Stimulated activated effector memory CD8-positive, alpha-beta T cell treated with anti-CD3 and anti-CD28 coated beads, Interleukin-12 subunit alpha, Interleukin-12 subunit beta, amount 100 ng/mL, for 72 hours (primary cell): Measurements from ENCODE around the gene IL1RAPL2.

Experiments
- ATAC-seq: fragments of 150-1000 bp; cut with Tn5 transposase; 2 replicates; pipeline ENCODE4 v1.10.0; 2021
- DNase-seq, 2 donors: peaks; one replicate each; pipeline ENCODE4 v3.0.0; 2021 to 2022; ENCODE audit warnings: low spot score in 2 of 2
- H3K27ac Mint-ChIP-seq: one replicate; pipeline ENCODE4 v1.8.0; 2022; ENCODE audit warnings: mild to moderate bottlenecking, mixed read lengths
- H3K36me3 Mint-ChIP-seq: one replicate; pipeline ENCODE4 v1.8.0; 2022; ENCODE audit warnings: mild to moderate bottlenecking, mixed read lengths
- H3K4me1 Mint-ChIP-seq: one replicate; pipeline ENCODE4 v1.8.0; 2022; ENCODE audit warnings: mixed read lengths
- H3K4me3 Mint-ChIP-seq: one replicate; pipeline ENCODE4 v1.8.0; 2022; ENCODE audit warnings: mild to moderate bottlenecking, mixed read lengths
- H3K9me3 Mint-ChIP-seq: one replicate; pipeline ENCODE4 v1.8.0; 2022; ENCODE audit warnings: mixed read lengths

The IL1RAPL2 gene

DNA sequence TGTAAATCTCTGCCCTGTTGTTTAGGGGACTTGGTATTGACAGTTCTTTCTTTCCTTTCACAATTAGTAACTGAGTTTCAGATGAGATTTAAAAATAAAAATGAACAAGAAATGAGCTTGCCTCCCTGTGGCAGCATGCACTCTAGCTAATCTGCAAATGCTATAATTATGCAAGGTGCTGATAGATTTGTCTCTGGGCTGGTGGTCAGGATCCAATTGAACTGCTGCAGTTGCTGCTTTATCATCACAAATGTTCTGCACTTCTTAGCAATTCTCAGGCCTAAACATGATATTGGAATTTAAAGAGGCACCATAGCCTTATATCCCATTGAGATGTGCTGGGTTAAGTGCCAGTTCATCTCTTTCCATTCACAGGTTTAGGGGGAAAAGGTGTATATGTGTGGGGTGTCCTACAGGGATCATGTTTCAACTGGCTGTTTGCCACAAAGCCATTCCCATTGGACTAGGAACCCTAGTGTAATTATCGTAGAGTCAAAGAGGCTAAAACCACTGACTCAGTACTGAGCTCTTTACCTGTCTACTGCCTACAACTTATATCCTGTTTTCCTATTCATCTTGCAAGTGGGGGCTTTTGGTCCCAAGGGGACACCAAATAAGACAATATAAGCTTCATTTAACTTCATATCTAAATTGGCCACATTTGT is 914.8 kb downstream of the IL1RAPL2 start:
- Mint-ChIP-seq H3K4me3 (no peak overlapping the region), H3K9me3 (peaks cover 15% of the 10 kb centered on the region), H3K27ac (no peak overlapping the region), H3K36me3 (no peaks in the 10 kb centered on the region), H3K4me1 (no peaks in the 10 kb centered on the region)
- ATAC-seq (no peak), DNase-seq (no peak)

GRCh38 chrX:105483011-105483410 is 917.0 kb downstream of the IL1RAPL2 start:
- no peak overlapping the region for H3K27ac Mint-ChIP-seq
- DNase-seq: no peak
- no peaks in the 10 kb centered on the region for H3K4me1 Mint-ChIP-seq
- no peaks in the 10 kb centered on the region for H3K36me3 Mint-ChIP-seq
- no peak overlapping the region for H3K4me3 Mint-ChIP-seq
- peaks cover 15% of the 10 kb centered on the region for H3K9me3 Mint-ChIP-seq
- ATAC-seq: no peak

- H3K4me3 Mint-ChIP-seq: no peak overlapping the region
- no peaks in the 10 kb centered on the region for H3K4me1 Mint-ChIP-seq
- H3K9me3 Mint-ChIP-seq: peaks cover 6% of the 10 kb centered on the region
- no peak for DNase-seq
- H3K27ac Mint-ChIP-seq: no peak overlapping the region
- ATAC-seq: no peak
- no peaks in the 10 kb centered on the region for H3K36me3 Mint-ChIP-seq
These were observed 922.7 kb downstream of the IL1RAPL2 start for GRCh38 chrX:105488716-105489115.

DNA sequence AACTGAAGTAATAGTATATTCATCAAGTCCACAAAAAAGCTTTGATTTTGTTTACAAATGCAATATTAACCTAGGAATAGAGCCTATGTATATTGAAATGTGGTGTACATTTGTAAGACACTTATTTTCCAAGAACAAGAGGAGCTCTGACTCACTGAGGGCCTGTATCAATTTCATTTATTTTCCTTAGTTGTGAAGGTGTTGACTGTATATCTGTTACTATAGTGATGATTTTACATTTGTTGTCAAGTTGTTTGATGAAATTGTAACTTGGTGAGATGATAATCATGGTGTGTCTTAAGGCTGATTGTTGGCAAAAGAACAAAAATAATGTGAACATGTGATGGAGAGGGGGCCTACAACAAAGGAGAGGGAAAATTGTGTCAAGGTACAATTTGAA is 929.4 kb downstream of the IL1RAPL2 start:
- H3K27ac Mint-ChIP-seq: no peak overlapping the region
- no peak for ATAC-seq
- H3K9me3 Mint-ChIP-seq: no peaks in the 10 kb centered on the region
- H3K36me3 Mint-ChIP-seq: no peaks in the 10 kb centered on the region
- no peaks in the 10 kb centered on the region for H3K4me1 Mint-ChIP-seq
- no peak for DNase-seq
- H3K4me3 Mint-ChIP-seq: no peak overlapping the region

DNA sequence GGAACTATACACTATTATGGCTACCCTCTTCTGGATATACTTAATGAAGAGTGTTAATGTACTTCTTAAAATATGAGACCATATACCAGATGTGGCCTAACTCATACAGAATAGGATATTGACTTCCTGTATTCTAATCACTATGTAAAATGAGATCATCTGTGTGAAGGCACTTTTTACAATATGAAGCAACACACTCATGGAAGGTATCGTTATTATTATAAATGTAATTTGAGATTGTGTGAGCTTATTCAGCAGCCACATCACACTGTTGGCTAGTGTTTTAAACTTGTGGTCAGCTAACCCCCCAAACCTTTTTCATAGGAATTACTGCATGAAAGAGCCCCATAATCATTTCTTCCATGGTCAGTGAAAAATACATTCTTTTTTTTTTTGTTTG is 936.3 kb downstream of the IL1RAPL2 start:
- no peak overlapping the region for H3K4me3 Mint-ChIP-seq
- H3K4me1 Mint-ChIP-seq: no peaks in the 10 kb centered on the region
- H3K9me3 Mint-ChIP-seq: peaks cover 3% of the 10 kb centered on the region
- H3K27ac Mint-ChIP-seq: no peak overlapping the region
- H3K36me3 Mint-ChIP-seq: no peaks in the 10 kb centered on the region
- ATAC-seq (no peak), DNase-seq (no peak)

DNA sequence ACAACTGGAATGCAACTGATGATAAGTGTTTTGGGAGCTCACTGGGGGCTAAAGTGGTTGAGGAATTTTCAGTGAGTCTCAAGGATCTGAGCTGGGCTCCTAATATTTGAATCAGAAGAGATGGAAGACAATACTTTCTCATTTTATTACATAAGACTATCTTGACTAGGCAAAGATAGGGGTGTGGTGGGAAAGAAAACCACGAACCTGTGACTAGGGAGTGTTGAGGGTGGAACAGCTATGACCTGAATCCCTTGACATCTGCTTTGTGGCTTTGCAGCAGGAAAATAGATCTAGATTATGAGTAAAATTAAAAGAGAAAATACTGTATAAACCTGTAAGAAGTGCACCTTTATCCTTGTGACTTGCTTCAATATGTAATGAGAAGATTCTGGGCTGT is 949.6 kb downstream of the IL1RAPL2 start:
- H3K36me3 Mint-ChIP-seq: no peaks in the 10 kb centered on the region
- H3K4me1 Mint-ChIP-seq: no peaks in the 10 kb centered on the region
- H3K4me3 Mint-ChIP-seq: no peak overlapping the region
- DNase-seq (no peak), ATAC-seq (no peak)
- H3K27ac Mint-ChIP-seq: no peak overlapping the region
- H3K9me3 Mint-ChIP-seq: peaks cover 12% of the 10 kb centered on the region

GRCh38 chrX:105526431-105526830 is 960.4 kb downstream of the IL1RAPL2 start:
- H3K27ac Mint-ChIP-seq: no peak overlapping the region
- H3K36me3 Mint-ChIP-seq: no peaks in the 10 kb centered on the region
- DNase-seq (no peak), ATAC-seq (no peak)
- H3K4me3 Mint-ChIP-seq: no peak overlapping the region
- peaks cover 3% of the 10 kb centered on the region for H3K9me3 Mint-ChIP-seq
- no peaks in the 10 kb centered on the region for H3K4me1 Mint-ChIP-seq

DNA sequence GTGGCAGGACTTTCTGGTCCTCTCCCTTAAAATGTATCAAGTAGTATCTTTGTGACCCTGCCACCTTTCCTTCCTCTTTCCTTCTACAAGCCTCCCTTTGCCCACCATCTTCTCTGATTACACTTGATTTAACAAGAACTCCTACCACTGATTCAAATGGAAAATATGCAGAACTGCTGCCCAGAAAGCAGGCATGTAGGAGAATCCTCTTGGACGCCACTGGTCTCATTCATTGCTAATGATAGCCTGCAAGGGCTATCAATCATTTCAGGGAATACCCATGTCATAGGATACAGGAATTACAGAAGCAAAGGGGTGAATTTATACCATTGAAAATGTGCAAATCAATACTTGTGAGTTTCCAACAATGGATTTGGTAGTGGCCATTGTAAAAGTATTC is 961.8 kb downstream of the IL1RAPL2 start:
- no peaks in the 10 kb centered on the region for H3K4me1 Mint-ChIP-seq
- H3K36me3 Mint-ChIP-seq: no peaks in the 10 kb centered on the region
- H3K9me3 Mint-ChIP-seq: peaks cover 3% of the 10 kb centered on the region
- no peak overlapping the region for H3K27ac Mint-ChIP-seq
- ATAC-seq (no peak), DNase-seq (no peak)
- H3K4me3 Mint-ChIP-seq: no peak overlapping the region

GRCh38 chrX:105533951-105534350 is 968.0 kb downstream of the IL1RAPL2 start:
- Mint-ChIP-seq H3K9me3 (peaks cover 6% of the 10 kb centered on the region), H3K4me3 (no peak overlapping the region), H3K27ac (no peak overlapping the region), H3K36me3 (no peaks in the 10 kb centered on the region), H3K4me1 (no peaks in the 10 kb centered on the region)
- ATAC-seq (no peak), DNase-seq (no peak)

GRCh38 chrX:105543283-105543682 is 977.3 kb downstream of the IL1RAPL2 start:
- H3K4me3 Mint-ChIP-seq: no peak overlapping the region

DNA sequence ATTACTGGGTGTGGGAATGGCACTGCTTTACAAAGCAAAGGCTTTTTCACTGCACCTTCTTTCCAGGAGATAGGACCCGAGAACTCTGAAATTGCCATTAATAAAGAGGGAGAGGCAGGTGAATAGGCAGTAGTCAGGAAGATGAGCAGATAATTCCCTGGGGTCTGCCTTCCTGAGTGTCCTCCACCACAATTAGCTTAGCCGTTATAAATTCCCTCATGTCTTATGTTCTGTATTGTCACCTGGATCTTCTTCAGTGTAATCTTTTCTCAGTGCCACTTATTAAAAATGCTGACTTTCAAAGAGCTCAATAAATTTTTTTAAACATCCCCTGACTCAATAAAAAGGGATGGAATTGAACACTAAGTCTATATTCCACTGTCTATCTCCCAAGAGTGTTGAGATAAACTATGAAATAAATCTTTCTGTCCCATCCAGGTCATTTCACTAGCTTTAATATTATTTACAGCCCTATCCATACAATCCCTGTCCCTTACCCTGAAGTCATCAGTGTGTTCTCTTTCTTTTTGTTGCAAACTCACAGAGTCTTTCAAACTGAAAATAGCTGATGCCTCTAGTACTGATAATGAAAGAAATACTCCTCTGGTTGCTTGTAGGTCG is 984.2 kb downstream of the IL1RAPL2 start:
- ATAC-seq: no peak
- H3K36me3 Mint-ChIP-seq: no peaks in the 10 kb centered on the region
- H3K4me3 Mint-ChIP-seq: no peak overlapping the region
- no peak overlapping the region for H3K27ac Mint-ChIP-seq
- no peak for DNase-seq
- H3K4me1 Mint-ChIP-seq: no peaks in the 10 kb centered on the region
- peaks cover 6% of the 10 kb centered on the region for H3K9me3 Mint-ChIP-seq

More at GRCh38 chrX:105543283-105543682, 977.3 kb downstream of the IL1RAPL2 start:
- Mint-ChIP-seq H3K4me1 (no peaks in the 10 kb centered on the region), H3K9me3 (peaks cover 12% of the 10 kb centered on the region), H3K36me3 (no peaks in the 10 kb centered on the region), H3K27ac (no peak overlapping the region)
- DNase-seq (no peak), ATAC-seq (no peak)

DNA sequence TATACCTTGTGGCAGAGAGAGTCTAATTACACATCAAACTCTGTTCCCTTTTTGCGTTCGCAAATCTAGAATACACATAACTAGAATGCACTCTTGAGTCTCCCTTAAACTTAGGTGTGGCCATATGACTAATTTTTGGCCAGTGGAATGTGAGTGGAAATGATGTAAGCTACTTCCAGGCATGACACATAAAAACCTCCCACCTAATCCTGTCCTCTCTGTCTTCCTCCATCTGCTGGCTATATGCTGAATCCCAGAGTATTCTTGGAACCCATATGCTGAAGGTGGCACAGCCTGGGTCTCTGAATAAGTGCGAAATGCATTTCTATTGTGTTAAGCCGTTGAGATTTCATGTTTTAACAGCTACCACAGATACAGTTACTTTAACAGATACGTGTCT is 986.4 kb downstream of the IL1RAPL2 start:
- no peak overlapping the region for H3K4me3 Mint-ChIP-seq

DNA sequence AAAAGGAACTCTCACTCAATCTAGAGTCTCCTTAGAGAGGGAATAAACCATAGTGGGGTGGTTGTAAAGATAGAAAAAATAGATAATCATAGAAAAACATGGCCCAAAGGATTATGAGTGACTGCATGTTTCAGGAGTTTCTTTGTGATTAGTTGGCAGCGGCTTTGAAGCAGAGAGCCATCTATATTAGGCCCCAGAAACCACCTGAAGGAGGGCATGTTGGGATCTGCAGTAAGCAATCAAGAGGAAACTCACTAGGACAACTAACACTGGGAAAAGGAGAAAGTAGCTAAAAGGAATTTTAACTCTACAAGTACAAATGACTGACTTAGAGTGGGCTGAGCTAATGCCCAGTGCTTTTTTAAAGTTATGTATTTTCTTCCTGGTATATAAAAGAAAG is 987.1 kb downstream of the IL1RAPL2 start:
- ATAC-seq (no peak), DNase-seq (no peak)
- Mint-ChIP-seq H3K9me3 (peaks cover 3% of the 10 kb centered on the region), H3K27ac (no peak overlapping the region), H3K36me3 (no peaks in the 10 kb centered on the region), H3K4me1 (no peaks in the 10 kb centered on the region), H3K4me3 (no peak overlapping the region)

More for the DNA sequence above, 986.4 kb downstream of the IL1RAPL2 start:
- peaks cover 3% of the 10 kb centered on the region for H3K9me3 Mint-ChIP-seq
- no peak for ATAC-seq
- no peaks in the 10 kb centered on the region for H3K4me1 Mint-ChIP-seq
- DNase-seq: no peak
- H3K36me3 Mint-ChIP-seq: no peaks in the 10 kb centered on the region
- no peak overlapping the region for H3K27ac Mint-ChIP-seq

- Mint-ChIP-seq H3K4me3 (no peak overlapping the region), H3K36me3 (no peaks in the 10 kb centered on the region), H3K27ac (no peak overlapping the region), H3K9me3 (peaks cover 15% of the 10 kb centered on the region), H3K4me1 (no peaks in the 10 kb centered on the region)
- DNase-seq (no peak), ATAC-seq (no peak)
These were observed 998.5 kb downstream of the IL1RAPL2 start for GRCh38 chrX:105564501-105564900.

DNA sequence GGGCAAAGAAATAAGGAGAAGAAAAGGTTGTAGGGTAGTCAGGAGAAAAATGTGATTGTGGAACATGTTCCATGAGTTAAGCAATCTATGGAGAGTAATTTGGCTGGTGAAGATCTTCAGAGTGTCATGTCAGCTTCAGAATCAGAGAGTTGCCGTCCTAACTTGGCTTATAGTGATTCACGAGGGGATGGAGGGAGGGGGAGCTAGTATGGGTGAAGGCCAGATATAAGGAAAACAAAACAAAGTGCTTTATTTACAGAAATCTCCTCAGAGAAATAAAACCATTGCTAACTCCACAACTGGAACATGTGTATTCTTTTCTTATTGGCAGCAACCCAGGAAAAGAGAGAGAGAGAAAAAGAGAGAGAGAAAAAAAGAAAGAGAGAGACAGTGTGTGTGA is 999.9 kb downstream of the IL1RAPL2 start:
- no peak for DNase-seq
- peaks cover 12% of the 10 kb centered on the region for H3K9me3 Mint-ChIP-seq
- no peak overlapping the region for H3K4me3 Mint-ChIP-seq
- H3K4me1 Mint-ChIP-seq: no peaks in the 10 kb centered on the region
- H3K27ac Mint-ChIP-seq: no peak overlapping the region
- no peak for ATAC-seq
- no peaks in the 10 kb centered on the region for H3K36me3 Mint-ChIP-seq

- no peak for ATAC-seq
- Mint-ChIP-seq H3K4me1 (no peaks in the 10 kb centered on the region), H3K27ac (no peak overlapping the region), H3K36me3 (no peaks in the 10 kb centered on the region), H3K4me3 (no peak overlapping the region), H3K9me3 (peaks cover 12% of the 10 kb centered on the region)
- DNase-seq: no peak
These were observed 1001.1 kb downstream of the IL1RAPL2 start for GRCh38 chrX:105567082-105567481.
